Testis (tissue), 2 donors: Measurements from ENCODE around the gene HLA-DQA1.

Source experiments
- CTCF ChIP-seq, 3 experiments: fragments of 450-650 bp in 2 of 3; fragments of 200-600 bp in 1 of 3; sonication (generic) in 1 of 3; IDR thresholded peaks; one replicate each; pipeline ENCODE4 v1.5.1; 2016 to 2019; ENCODE audit warnings: antibody characterized with exemption in 3 of 3, mild to moderate bottlenecking in 2 of 3, moderate library complexity in 1 of 3
- POLR2A ChIP-seq: fragments of 450-650 bp; IDR thresholded peaks from one replicate; pipeline ENCODE4 v1.6.1; 2017; ENCODE audit warnings: antibody characterized with exemption, mild to moderate bottlenecking, moderate library complexity

- TF ChIP-seq CTCF (IDR thresholded peaks at IDR 0.05), result no peak
- no peak for TF ChIP-seq POLR2A
These were observed 32.0 kb downstream of the HLA-DQA1 start for GRCh38 chr6:32669240-32669639.
